K562 (cell line): ENCODE results near the gene GP1BB. TPM values are rescaled to one million over a fixed set of nuclear protein-coding genes. Genes with fewer than 3 reads are reported as not detected.
A peak's percentile ranks its signal among the peaks of the same experiment; 100 is the strongest.

Source experiments
- ARNT ChIP-seq, 2 experiments: fragments of 450-650 bp; IDR thresholded peaks; 2 replicates each; pipeline ENCODE4 v1.6.1; 2016; ENCODE audit warnings: mild to moderate bottlenecking in 1 of 2
- CREB1 ChIP-seq, 2 experiments: sonication (generic) in 1 of 2; formaldehyde crosslinking in 1 of 2; IDR thresholded peaks; 2 replicates each; pipeline versions ENCODE4 v1.6.1 to v1.8.0; 2012 to 2022; ENCODE audit warnings: inconsistent platforms in 1 of 2, mild to moderate bottlenecking in 1 of 2, missing genetic modification reagents in 1 of 2, moderate library complexity in 1 of 2
- CUX1 ChIP-seq: fragments of 200-800 bp; sonication (Bioruptor generic); IDR thresholded peaks from 2 replicates; pipeline ENCODE4 v1.6.1; 2016; ENCODE audit warnings: missing genetic modification characterization, missing compliant biosample characterization
- ELF1 ChIP-seq: fragments of 200-800 bp; sonication (Bioruptor generic); IDR thresholded peaks from 2 replicates; pipeline ENCODE4 v1.6.1; 2016; ENCODE audit warnings: missing genetic modification characterization, missing compliant biosample characterization
- FOXJ2 ChIP-seq: fragments of 200-800 bp; sonication (Bioruptor generic); IDR thresholded peaks from 2 replicates; pipeline ENCODE4 v1.6.1; 2016; ENCODE audit warnings: missing genetic modification characterization, missing compliant biosample characterization
- MXD1 ChIP-seq: fragments of 250-450 bp; sonication (Bioruptor Pico); IDR thresholded peaks from 2 replicates; pipeline ENCODE4 v1.8.0; 2021; ENCODE audit warnings: borderline replicate concordance, mild to moderate bottlenecking, moderate library complexity; ENCODE audit not compliant: poor library complexity, severe bottlenecking
- ZBTB40 ChIP-seq, 2 experiments: fragments of 450-650 bp in 1 of 2; sonication (generic) in 1 of 2; formaldehyde crosslinking in 1 of 2; IDR thresholded peaks; 2 replicates each; pipeline versions ENCODE4 v1.7.1 to v1.9.0; 2016 to 2022; ENCODE audit warnings: inconsistent platforms in 1 of 2, mild to moderate bottlenecking in 1 of 2, missing genetic modification reagents in 1 of 2
- polyA plus RNA-seq, 8 experiments: library from polyadenylated mRNA; depleted of rRNA in 4 of 8; stranded (reverse) in 5 of 8; unstranded in 3 of 8; fragments of >200 nt; fragmentation: Nextera tagmentation in 2 of 8; fragmentation: Illumina TruSeq in 1 of 8; extraction: Ambion mirVana in 2 of 8; extraction: Trizol in 1 of 8; gene quantifications; 2 replicates each; pipeline versions ENCODE4 v1.2.1 to v1.2.3, GENCODE V29; 2011 to 2014; ENCODE audit warnings: inconsistent platforms in 1 of 8, missing spikeins in 1 of 8
- total RNA-seq, 7 experiments: library from RNA; depleted of rRNA in 6 of 7; stranded (reverse); fragments of >200 nt in 6 of 7; fragmentation: Illumina TruSeq in 2 of 7; extraction: Trizol in 2 of 7; gene quantifications; 2 replicates each; pipeline versions ENCODE4 v1.2.1 to v1.2.3, GENCODE V29; 2011 to 2021; ENCODE audit warnings: low replicate concordance in 1 of 7

GP1BB gene
- total and polyA plus RNA-seq, 9 of the 15 experiments (the other 6 are each of a cell fraction or from before 2014, with no cell fraction given) = 0.69 to 162 (median 2.8) TPM

- TF ChIP-seq ZBTB40 (IDR thresholded peaks at IDR 0.05) = peak; percentile 47; the same call in 1 of the 2 replicates
- no peak for TF ChIP-seq ZBTB40 (CRISPR knock-in tag; IDR thresholded peaks at IDR 0.05)
- no peak for TF ChIP-seq CREB1 (IDR thresholded peaks at IDR 0.05)
- no peak for TF ChIP-seq CREB1 (CRISPR knock-in tag; IDR thresholded peaks at IDR 0.05)
- TF ChIP-seq FOXJ2 (tag) = peak; percentile 78
- no peak for TF ChIP-seq MXD1 (CRISPR knock-in tag)
- no peak for TF ChIP-seq CUX1
- TF ChIP-seq ARNT (IDR thresholded peaks at IDR 0.05) = peak in 1 of 2 experiments; percentile 87; a peak in 1 of 4 replicates
- TF ChIP-seq ELF1 (tag) = no peak
Measured at GRCh38 chr22:19680911-19681862, 42.2 kb upstream of the GP1BB start (continued).
